ENCODE results near the gene HLA-DOA. TPM values are rescaled to one million over a fixed set of nuclear protein-coding genes. Genes with fewer than 3 reads are reported as not detected.

The HLA-DOA gene
- total RNA-seq, 1 donor from 2014 or later: 2.0 TPM

GRCh38 chr6:33007831-33008400, 1.5 kb downstream of the HLA-DOA start:
- Mint-ChIP-seq H3K4me3 (no peak overlapping the region), H3K9me3 (no peaks in the 10 kb centered on the region), H3K27ac (no peak overlapping the region), H3K4me1 (ENCODE audit: low read depth) (peaks cover 11% of the 10 kb centered on the region), H3K27me3 (ENCODE audit: insufficient read depth) (peaks cover 19% of the 10 kb centered on the region), H3K36me3 (ENCODE audit: low read depth) (no peaks in the 10 kb centered on the region)
- DNase-seq (ENCODE audit: low spot score): no peak
- intact Hi-C loops (cut with micrococcal nuclease): no loop called here

GRCh38 chr6:33004940-33005339, 4.5 kb downstream of the HLA-DOA start:
- Mint-ChIP-seq H3K36me3 (ENCODE audit: low read depth) (no peaks in the 10 kb centered on the region), H3K27ac (no peak overlapping the region), H3K9me3 (no peaks in the 10 kb centered on the region), H3K4me1 (ENCODE audit: low read depth) (peaks cover 18% of the 10 kb centered on the region), H3K27me3 (ENCODE audit: insufficient read depth) (peaks cover 24% of the 10 kb centered on the region), H3K4me3 (no peak overlapping the region)
- intact Hi-C loops (cut with micrococcal nuclease): no loop called here
- no peak for DNase-seq (ENCODE audit: low spot score)

GRCh38 chr6:33001685-33002084, 7.7 kb downstream of the HLA-DOA start:
- Mint-ChIP-seq H3K36me3 (ENCODE audit: low read depth) (no peaks in the 10 kb centered on the region), H3K27me3 (ENCODE audit: insufficient read depth) (peaks cover 26% of the 10 kb centered on the region), H3K9me3 (no peaks in the 10 kb centered on the region), H3K4me1 (ENCODE audit: low read depth) (peaks cover 7% of the 10 kb centered on the region), H3K27ac (no peak overlapping the region), H3K4me3 (no peak overlapping the region)
- no peak for DNase-seq (ENCODE audit: low spot score)
- intact Hi-C loops (cut with micrococcal nuclease): no loop called here

GRCh38 chr6:33000055-33000454, 9.3 kb downstream of the HLA-DOA start:
- no peak overlapping the region for H3K4me3 Mint-ChIP-seq
- no peaks in the 10 kb centered on the region for H3K36me3 Mint-ChIP-seq (ENCODE audit: low read depth)
- no peak for DNase-seq (ENCODE audit: low spot score)
- peaks cover 7% of the 10 kb centered on the region for H3K4me1 Mint-ChIP-seq (ENCODE audit: low read depth)
- H3K9me3 Mint-ChIP-seq: no peaks in the 10 kb centered on the region
- H3K27me3 Mint-ChIP-seq (ENCODE audit: insufficient read depth): peaks cover 34% of the 10 kb centered on the region
- intact Hi-C loops (cut with micrococcal nuclease): no loop called here
- no peak overlapping the region for H3K27ac Mint-ChIP-seq

DNA sequence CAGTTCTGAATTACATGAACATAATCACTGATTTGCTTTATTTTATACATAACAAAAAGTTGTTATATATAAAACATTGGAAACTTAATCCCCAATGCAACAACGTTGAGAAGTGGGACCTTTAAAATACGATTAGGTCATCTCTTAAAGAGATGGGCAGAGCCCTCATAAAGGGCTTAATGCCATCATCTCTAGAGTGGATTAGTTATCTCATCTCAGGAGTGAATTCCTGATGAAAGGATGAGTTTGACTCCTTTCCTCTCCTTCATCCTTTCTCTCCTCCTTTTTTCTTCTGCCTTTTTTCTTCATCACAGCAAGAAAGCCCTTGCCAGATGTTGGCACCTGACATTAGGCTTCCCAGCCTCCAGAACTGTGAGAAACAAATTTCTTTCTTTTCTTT, 13.9 kb downstream of the HLA-DOA start:
- Mint-ChIP-seq H3K9me3 (no peaks in the 10 kb centered on the region), H3K4me3 (no peak overlapping the region), H3K36me3 (ENCODE audit: low read depth) (no peaks in the 10 kb centered on the region), H3K27ac (no peak overlapping the region), H3K27me3 (ENCODE audit: insufficient read depth) (peaks cover 41% of the 10 kb centered on the region), H3K4me1 (ENCODE audit: low read depth) (peaks cover 5% of the 10 kb centered on the region)
- intact Hi-C loops (cut with micrococcal nuclease): no loop called here
- no peak for DNase-seq (ENCODE audit: low spot score)

DNA sequence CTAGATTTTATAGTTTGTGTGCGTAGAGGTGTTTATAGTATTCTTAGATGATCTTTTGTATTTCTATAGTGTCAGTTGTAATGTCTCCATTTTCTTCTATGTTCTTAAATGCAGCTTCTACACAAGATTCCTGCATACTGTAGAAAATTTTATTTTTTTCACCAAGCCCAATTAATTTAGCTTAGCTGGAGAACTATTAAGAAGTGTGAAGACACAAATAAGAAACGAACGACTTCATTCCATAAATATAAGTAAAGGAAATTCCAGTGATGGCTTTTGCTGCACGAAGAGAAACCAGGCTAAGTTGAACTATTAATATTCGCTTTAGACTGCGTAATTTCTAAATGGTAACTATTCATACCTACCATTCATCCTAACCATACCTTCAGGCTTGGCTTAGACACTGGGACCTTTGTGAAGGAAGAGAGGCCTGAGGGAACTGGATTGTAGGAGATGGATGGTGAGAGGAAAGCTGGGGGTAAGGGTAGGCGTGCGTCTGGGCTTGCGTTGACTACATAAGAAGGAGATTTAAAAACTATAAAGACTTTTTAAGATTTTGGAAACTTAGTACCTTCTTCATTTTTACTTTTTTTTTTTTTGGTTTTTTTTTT, 15.9 kb downstream of the HLA-DOA start:
- DNase-seq (ENCODE audit: low spot score): no peak
- peaks cover 39% of the 10 kb centered on the region for H3K27me3 Mint-ChIP-seq (ENCODE audit: insufficient read depth)
- H3K9me3 Mint-ChIP-seq: no peaks in the 10 kb centered on the region
- H3K27ac Mint-ChIP-seq: no peak overlapping the region
- no peaks in the 10 kb centered on the region for H3K36me3 Mint-ChIP-seq (ENCODE audit: low read depth)
- no peak overlapping the region for H3K4me3 Mint-ChIP-seq
- intact Hi-C loops (cut with micrococcal nuclease): no loop called here
- H3K4me1 Mint-ChIP-seq (ENCODE audit: low read depth): no peaks in the 10 kb centered on the region

DNA sequence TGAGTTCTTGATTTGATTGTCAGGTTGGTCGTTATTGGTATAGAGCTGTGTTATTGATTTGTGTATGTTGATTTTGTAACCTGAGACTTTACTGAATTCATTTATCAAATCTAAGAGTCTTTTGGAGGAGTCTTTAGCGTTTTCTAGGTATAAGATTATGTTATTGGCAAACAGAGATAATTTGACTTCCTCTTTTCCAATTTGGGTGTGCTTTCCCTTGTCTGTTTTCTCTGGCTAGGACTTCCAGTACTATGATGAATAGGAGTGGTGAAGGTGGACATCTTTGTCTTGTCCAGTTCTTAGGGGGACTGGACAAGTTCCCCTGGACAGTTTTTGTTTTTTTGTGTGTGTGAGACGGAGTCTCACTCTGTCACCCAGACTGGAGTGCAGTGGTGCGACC, 17.4 kb downstream of the HLA-DOA start:
- no peak for DNase-seq (ENCODE audit: low spot score)
- H3K4me1 Mint-ChIP-seq (ENCODE audit: low read depth): peaks cover 5% of the 10 kb centered on the region
- H3K36me3 Mint-ChIP-seq (ENCODE audit: low read depth): no peaks in the 10 kb centered on the region
- H3K4me3 Mint-ChIP-seq: no peak overlapping the region
- intact Hi-C loops (cut with micrococcal nuclease): no loop called here
- H3K9me3 Mint-ChIP-seq: no peaks in the 10 kb centered on the region
- H3K27me3 Mint-ChIP-seq (ENCODE audit: insufficient read depth): peaks cover 31% of the 10 kb centered on the region
- H3K27ac Mint-ChIP-seq: no peak overlapping the region

DNA sequence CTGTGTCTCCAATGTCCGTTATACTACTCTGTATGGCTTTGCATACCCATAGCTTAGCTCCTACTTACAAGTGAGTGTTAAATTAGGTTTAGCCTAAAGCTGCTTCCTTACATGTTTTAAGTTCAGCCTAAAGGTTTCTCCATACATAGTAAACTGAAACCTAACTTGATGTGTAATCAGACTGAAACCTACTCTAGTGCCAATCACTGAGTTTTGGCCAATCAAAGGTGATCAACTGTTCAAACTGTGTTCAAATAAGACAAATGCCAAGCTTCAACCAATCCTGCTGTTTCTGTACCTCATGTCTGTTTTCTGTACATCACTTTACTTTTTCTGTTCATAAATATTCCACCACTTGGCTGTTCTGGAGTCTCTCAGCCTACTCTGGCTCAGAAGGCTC, 20.0 kb downstream of the HLA-DOA start:
- peaks cover 10% of the 10 kb centered on the region for H3K4me1 Mint-ChIP-seq (ENCODE audit: low read depth)
- H3K36me3 Mint-ChIP-seq (ENCODE audit: low read depth): no peaks in the 10 kb centered on the region
- peaks cover 18% of the 10 kb centered on the region for H3K27me3 Mint-ChIP-seq (ENCODE audit: insufficient read depth)
- no peaks in the 10 kb centered on the region for H3K9me3 Mint-ChIP-seq
- H3K27ac Mint-ChIP-seq: no peak overlapping the region
- H3K4me3 Mint-ChIP-seq: no peak overlapping the region
- intact Hi-C loops (cut with micrococcal nuclease): no loop called here
- no peak for DNase-seq (ENCODE audit: low spot score)

DNA sequence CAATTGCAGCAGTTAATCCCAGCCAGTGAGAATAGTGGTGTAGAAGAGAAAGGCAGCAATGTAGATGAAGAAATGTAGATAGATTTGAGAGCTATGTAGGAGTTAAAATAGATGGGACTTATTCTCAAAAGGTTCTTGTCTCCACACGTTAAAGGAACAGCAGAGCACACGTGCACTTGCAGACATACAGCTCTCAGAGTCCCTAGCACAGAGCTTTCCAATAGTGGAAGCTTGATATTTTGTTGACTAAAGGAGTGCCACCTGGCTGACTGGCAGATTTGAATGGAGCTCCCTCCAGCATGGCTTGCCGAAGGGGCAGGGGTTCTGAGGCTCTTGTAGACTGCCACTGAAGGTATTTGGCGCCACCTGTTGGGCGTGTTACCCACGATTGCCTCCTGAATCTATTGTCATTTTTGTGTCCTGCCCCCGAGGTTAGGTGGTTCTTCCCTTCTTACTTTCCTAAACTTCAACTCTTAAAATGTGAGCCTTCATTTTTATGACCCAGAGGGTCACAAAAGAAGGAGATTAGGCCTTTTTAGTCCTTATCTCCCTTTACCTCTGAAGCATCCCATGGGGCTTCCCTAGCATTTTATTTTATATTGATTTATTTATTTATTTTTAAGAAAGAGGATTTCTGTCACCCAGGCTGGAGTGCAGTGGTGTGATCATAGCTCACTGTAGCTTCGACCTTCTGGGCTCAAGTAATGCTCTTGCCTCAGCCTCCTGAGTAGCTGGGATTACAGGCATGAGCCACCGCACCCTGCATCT, 24.6 kb downstream of the HLA-DOA start:
- Mint-ChIP-seq H3K9me3 (no peaks in the 10 kb centered on the region), H3K27ac (peak overlapping the region; percentile 73), H3K27me3 (ENCODE audit: insufficient read depth) (no peaks in the 10 kb centered on the region), H3K36me3 (ENCODE audit: low read depth) (peaks cover 23% of the 10 kb centered on the region), H3K4me1 (ENCODE audit: low read depth) (peaks cover 37% of the 10 kb centered on the region), H3K4me3 (no peak overlapping the region)
- intact Hi-C loops (cut with micrococcal nuclease): loop anchor here (1.0 to 2.0 kb wide), 4 partner anchors 32 to 100 kb away; partner anchors contain the start of gene HLA-DMA
- DNase-seq (ENCODE audit: low spot score): peak; percentile 78

- Mint-ChIP-seq H3K36me3 (ENCODE audit: low read depth) (peaks cover 30% of the 10 kb centered on the region), H3K27me3 (ENCODE audit: insufficient read depth) (no peaks in the 10 kb centered on the region), H3K4me3 (no peak overlapping the region), H3K9me3 (no peaks in the 10 kb centered on the region), H3K27ac (peak overlapping the region; percentile 73), H3K4me1 (ENCODE audit: low read depth) (peaks cover 43% of the 10 kb centered on the region)
- intact Hi-C loops (cut with micrococcal nuclease): loop anchor here (1.0 to 2.0 kb wide), 5 partner anchors 10 to 99 kb away; partner anchors contain the start of gene HLA-DMA
- no peak for DNase-seq (ENCODE audit: low spot score)
Observed at GRCh38 chr6:32983964-32984621, 25.3 kb downstream of the HLA-DOA start.

GRCh38 chr6:32983493-32983848, 25.9 kb downstream of the HLA-DOA start:
- peaks cover 49% of the 10 kb centered on the region for H3K4me1 Mint-ChIP-seq (ENCODE audit: low read depth)
- H3K36me3 Mint-ChIP-seq (ENCODE audit: low read depth): peaks cover 36% of the 10 kb centered on the region
- no peak overlapping the region for H3K4me3 Mint-ChIP-seq
- no peaks in the 10 kb centered on the region for H3K9me3 Mint-ChIP-seq
- intact Hi-C loops (cut with micrococcal nuclease): loop anchor here (1.0 kb wide), 1 partner anchor 9 kb away; no protein-coding TSS in a partner anchor
- H3K27ac Mint-ChIP-seq: peak overlapping the region; percentile 21
- H3K27me3 Mint-ChIP-seq (ENCODE audit: insufficient read depth): no peaks in the 10 kb centered on the region
- DNase-seq (ENCODE audit: low spot score): no peak

- intact Hi-C loops (cut with micrococcal nuclease): loop anchor here (1.0 kb wide), 1 partner anchor 9 kb away; no protein-coding TSS in a partner anchor
- no peak for DNase-seq (ENCODE audit: low spot score)
- Mint-ChIP-seq H3K36me3 (ENCODE audit: low read depth) (peaks cover 41% of the 10 kb centered on the region), H3K4me3 (no peak overlapping the region), H3K27me3 (ENCODE audit: insufficient read depth) (no peaks in the 10 kb centered on the region), H3K9me3 (no peaks in the 10 kb centered on the region), H3K27ac (no peak overlapping the region), H3K4me1 (ENCODE audit: low read depth) (peaks cover 52% of the 10 kb centered on the region)
Observed at GRCh38 chr6:32982702-32983492, 26.5 kb downstream of the HLA-DOA start.
